ENCODE results near the gene EXOC3L1.

GRCh38 chr16:67196881-67197280 is 6.9 kb upstream of the EXOC3L1 start:
- TF ChIP-seq, protein P1, sequence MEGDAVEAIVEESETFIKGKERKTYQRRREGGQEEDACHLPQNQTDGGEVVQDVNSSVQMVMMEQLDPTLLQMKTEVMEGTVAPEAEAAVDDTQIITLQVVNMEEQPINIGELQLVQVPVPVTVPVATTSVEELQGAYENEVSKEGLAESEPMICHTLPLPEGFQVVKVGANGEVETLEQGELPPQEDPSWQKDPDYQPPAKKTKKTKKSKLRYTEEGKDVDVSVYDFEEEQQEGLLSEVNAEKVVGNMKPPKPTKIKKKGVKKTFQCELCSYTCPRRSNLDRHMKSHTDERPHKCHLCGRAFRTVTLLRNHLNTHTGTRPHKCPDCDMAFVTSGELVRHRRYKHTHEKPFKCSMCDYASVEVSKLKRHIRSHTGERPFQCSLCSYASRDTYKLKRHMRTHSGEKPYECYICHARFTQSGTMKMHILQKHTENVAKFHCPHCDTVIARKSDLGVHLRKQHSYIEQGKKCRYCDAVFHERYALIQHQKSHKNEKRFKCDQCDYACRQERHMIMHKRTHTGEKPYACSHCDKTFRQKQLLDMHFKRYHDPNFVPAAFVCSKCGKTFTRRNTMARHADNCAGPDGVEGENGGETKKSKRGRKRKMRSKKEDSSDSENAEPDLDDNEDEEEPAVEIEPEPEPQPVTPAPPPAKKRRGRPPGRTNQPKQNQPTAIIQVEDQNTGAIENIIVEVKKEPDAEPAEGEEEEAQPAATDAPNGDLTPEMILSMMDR (IDR thresholded peaks at IDR 0.05) = no peak
- TF ChIP-seq EZH2 (IDR thresholded peaks at IDR 0.05) (no peak), EZH2phosphoT487 (IDR thresholded peaks at IDR 0.05) (no peak)

Measured in neural progenitor cell (in vitro differentiated cells).